Neural cell (in vitro differentiated cells): ENCODE data around the gene BRD2.

Experiments used
- CTCF ChIP-seq: fragments of 450-650 bp; IDR thresholded peaks from 2 replicates; pipeline ENCODE4 v1.5.1; 2014; ENCODE audit warnings: antibody characterized with exemption, mild to moderate bottlenecking, moderate library complexity; ENCODE audit not compliant: poor library complexity, severe bottlenecking
- EP300 ChIP-seq: fragments of 450-650 bp; conservative IDR thresholded peaks from 2 replicates; pipeline ENCODE4 v1.6.1; 2014; ENCODE audit warnings: antibody characterized with exemption, mild to moderate bottlenecking, moderate library complexity; ENCODE audit not compliant: poor library complexity, severe bottlenecking
- EZH2 ChIP-seq: fragments of 200-600, 300-800 bp; shearing (Covaris generic), sonication (generic); IDR thresholded peaks from 2 replicates; pipeline ENCODE4 v1.6.1; 2014; ENCODE audit warnings: antibody characterized with exemption, low read length, borderline replicate concordance, mild to moderate bottlenecking; ENCODE audit not compliant: insufficient read depth, poor library complexity, severe bottlenecking
- MXI1 ChIP-seq: fragments of 450-650 bp; conservative IDR thresholded peaks from 2 replicates; pipeline ENCODE4 v1.6.1; 2014; ENCODE audit warnings: antibody characterized with exemption, mild to moderate bottlenecking; ENCODE audit not compliant: poor library complexity, severe bottlenecking
- POLR2AphosphoS5 ChIP-seq: IDR thresholded peaks from 2 replicates; pipeline ENCODE4 v1.6.1; 2012
- RAD21 ChIP-seq: fragments of 450-650 bp; conservative IDR thresholded peaks from 2 replicates; pipeline ENCODE4 v1.6.1; 2014; ENCODE audit warnings: antibody characterized with exemption, mild to moderate bottlenecking, moderate library complexity
- REST ChIP-seq: IDR thresholded peaks from 2 replicates; pipeline ENCODE4 v1.6.1; 2012; ENCODE audit warnings: borderline replicate concordance
- SMC3 ChIP-seq: fragments of 450-650 bp; conservative IDR thresholded peaks from 2 replicates; pipeline ENCODE4 v1.6.1; 2014; ENCODE audit warnings: antibody characterized with exemption, mild to moderate bottlenecking, moderate library complexity; ENCODE audit not compliant: poor library complexity
- TAF1 ChIP-seq: IDR thresholded peaks from 2 replicates; pipeline ENCODE4 v1.6.1; 2012; ENCODE audit warnings: low read depth

- TF ChIP-seq CTCF (peak; percentile 84), EP300 (no peak), POLR2AphosphoS5 (no peak), EZH2 (no peak), REST (no peak), MXI1 (no peak), TAF1 (no peak), SMC3 (peak; percentile 80), RAD21 (peak; percentile 59)
These were observed 973 bp upstream of the BRD2 start for GRCh38 chr6:32967151-32968091.
